RWPE2 (cell line): ENCODE measurements around the gene KCNQ1OT1.

Experiments
- ATAC-seq: fragments of 200-7000 bp; cut with Tn5 transposase; 3 replicates; pipeline ENCODE4 v1.9.1; 2021; ENCODE audit warnings: low read depth
- DNase-seq: peaks from one replicate; pipeline ENCODE4 v3.0.0-alpha.2; 2020; ENCODE audit warnings: low spot score
- H3K27ac ChIP-seq: fragments of 450-650 bp; 2 replicates; pipeline ENCODE4 v1.5.1; 2017; ENCODE audit warnings: mild to moderate bottlenecking; ENCODE audit not compliant: poor library complexity, severe bottlenecking
- H3K27me3 ChIP-seq: fragments of 250-450 bp; sonication (Bioruptor Pico); 2 replicates; pipeline ENCODE4 v1.5.1; 2021; ENCODE audit warnings: mild to moderate bottlenecking, moderate library complexity; ENCODE audit not compliant: insufficient read depth, poor library complexity, severe bottlenecking
- H3K36me3 ChIP-seq: fragments of 250-450 bp; sonication (Bioruptor Pico); 2 replicates; pipeline ENCODE4 v1.5.1; 2020; ENCODE audit warnings: low read depth, mild to moderate bottlenecking, moderate library complexity
- H3K4me1 ChIP-seq: fragments of 250-450 bp; sonication (Bioruptor Pico); 2 replicates; pipeline ENCODE4 v1.5.1; 2021; ENCODE audit warnings: mild to moderate bottlenecking, moderate library complexity; ENCODE audit not compliant: insufficient read depth, poor library complexity, severe bottlenecking
- H3K4me3 ChIP-seq: fragments of 250-450 bp; sonication (Bioruptor Pico); 2 replicates; pipeline ENCODE4 v1.5.1; 2021; ENCODE audit warnings: mild to moderate bottlenecking, moderate library complexity; ENCODE audit not compliant: severe bottlenecking
- H3K9me3 ChIP-seq: fragments of 250-450 bp; sonication (Bioruptor Pico); 2 replicates; pipeline ENCODE4 v1.5.1; 2021; ENCODE audit warnings: mild to moderate bottlenecking, moderate library complexity; ENCODE audit not compliant: severe bottlenecking
- TF ChIP-seq, protein P1 (sequence below): fragments of 450-650 bp; IDR thresholded peaks from one replicate; pipeline ENCODE4 v1.5.1; 2017; ENCODE audit warnings: mild to moderate bottlenecking, moderate library complexity; ENCODE audit not compliant: poor library complexity, severe bottlenecking

KCNQ1OT1 gene

DNA sequence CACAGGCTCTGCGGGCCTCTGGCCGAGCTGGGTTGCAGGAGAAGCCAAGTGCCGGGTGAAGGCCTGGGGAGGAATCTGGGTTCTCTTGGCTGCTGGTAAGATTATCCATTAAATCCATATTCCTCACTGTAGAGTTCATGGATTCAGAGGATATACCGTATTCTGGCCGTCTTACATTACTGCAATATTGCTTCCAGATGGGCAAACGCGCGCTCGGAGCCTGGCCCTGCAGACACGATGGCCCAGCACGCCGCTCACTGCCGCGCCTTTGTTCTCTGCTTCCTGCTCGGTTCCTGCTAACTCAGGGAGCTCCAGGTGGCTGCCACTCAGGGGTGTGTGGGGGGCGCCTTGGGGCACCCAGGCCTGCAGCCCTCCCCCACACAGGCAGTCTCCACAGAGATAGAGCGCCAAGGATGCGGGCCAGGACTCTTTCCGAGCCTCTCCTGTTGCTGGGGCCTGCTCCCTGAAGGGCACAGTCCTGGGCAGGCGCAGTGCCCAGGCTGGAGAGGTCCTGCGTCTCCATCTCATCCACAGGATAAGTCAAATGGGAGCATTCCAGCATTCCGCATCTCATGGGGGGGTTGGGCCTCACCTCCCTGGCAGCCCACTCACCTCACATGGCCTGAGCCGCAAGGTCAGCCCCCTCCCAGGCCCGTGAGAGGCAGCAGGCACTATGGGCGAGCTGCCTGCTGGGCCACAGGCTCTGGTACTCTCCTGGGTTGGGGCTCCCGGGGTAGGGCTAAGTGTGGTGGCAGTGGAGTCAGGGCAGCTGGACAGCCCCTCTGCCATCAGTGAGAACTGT, 14.1 kb upstream of the KCNQ1OT1 start:
- ATAC-seq: no peak

DNA sequence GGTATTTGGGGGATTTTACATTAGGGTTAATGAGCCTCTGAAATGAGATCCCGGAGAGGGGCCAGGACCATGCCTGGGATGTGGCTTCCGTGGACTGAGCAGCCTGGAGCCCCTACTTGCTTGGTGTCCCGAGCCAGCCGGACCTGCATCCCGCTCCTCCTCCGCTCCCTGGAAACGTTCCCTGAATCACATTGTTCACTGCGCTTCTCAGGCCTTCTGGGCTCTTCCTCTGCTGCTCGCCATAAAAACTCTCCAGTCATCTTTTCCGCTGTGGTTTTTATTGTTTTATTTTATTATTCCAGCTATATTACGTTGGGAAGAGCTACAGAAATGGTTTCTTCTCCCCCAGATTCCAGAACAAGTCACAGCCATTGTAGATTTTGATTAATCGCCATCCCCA, 13.3 kb upstream of the KCNQ1OT1 start:
- DNase-seq (no peak), ATAC-seq (no peak)
- Histone ChIP-seq H3K4me1 (no peaks in the 10 kb centered on the region), H3K36me3 (no peaks in the 10 kb centered on the region), H3K27me3 (no peaks in the 10 kb centered on the region), H3K4me3 (no peak overlapping the region), H3K9me3 (no peaks in the 10 kb centered on the region), H3K27ac (no peak overlapping the region)
- TF ChIP-seq, protein P1, sequence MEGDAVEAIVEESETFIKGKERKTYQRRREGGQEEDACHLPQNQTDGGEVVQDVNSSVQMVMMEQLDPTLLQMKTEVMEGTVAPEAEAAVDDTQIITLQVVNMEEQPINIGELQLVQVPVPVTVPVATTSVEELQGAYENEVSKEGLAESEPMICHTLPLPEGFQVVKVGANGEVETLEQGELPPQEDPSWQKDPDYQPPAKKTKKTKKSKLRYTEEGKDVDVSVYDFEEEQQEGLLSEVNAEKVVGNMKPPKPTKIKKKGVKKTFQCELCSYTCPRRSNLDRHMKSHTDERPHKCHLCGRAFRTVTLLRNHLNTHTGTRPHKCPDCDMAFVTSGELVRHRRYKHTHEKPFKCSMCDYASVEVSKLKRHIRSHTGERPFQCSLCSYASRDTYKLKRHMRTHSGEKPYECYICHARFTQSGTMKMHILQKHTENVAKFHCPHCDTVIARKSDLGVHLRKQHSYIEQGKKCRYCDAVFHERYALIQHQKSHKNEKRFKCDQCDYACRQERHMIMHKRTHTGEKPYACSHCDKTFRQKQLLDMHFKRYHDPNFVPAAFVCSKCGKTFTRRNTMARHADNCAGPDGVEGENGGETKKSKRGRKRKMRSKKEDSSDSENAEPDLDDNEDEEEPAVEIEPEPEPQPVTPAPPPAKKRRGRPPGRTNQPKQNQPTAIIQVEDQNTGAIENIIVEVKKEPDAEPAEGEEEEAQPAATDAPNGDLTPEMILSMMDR: no peak

More for the DNA sequence above, 14.1 kb upstream of the KCNQ1OT1 start:
- no peaks in the 10 kb centered on the region for H3K9me3 ChIP-seq
- H3K27me3 ChIP-seq: no peaks in the 10 kb centered on the region
- H3K4me1 ChIP-seq: no peaks in the 10 kb centered on the region
- no peak overlapping the region for H3K4me3 ChIP-seq
- no peaks in the 10 kb centered on the region for H3K36me3 ChIP-seq
- H3K27ac ChIP-seq: no peak overlapping the region
- DNase-seq: no peak
- TF ChIP-seq, protein P1: no peak

- H3K36me3 ChIP-seq: no peaks in the 10 kb centered on the region
- DNase-seq (no peak), ATAC-seq (no peak)
- H3K27me3 ChIP-seq: no peaks in the 10 kb centered on the region
- H3K9me3 ChIP-seq: no peaks in the 10 kb centered on the region
- no peak overlapping the region for H3K27ac ChIP-seq
- TF ChIP-seq, protein P1: no peak
- no peaks in the 10 kb centered on the region for H3K4me1 ChIP-seq
- no peak overlapping the region for H3K4me3 ChIP-seq
These were observed 11.4 kb upstream of the KCNQ1OT1 start for GRCh38 chr11:2711161-2711560.

GRCh38 chr11:2709429-2709828, 9.6 kb upstream of the KCNQ1OT1 start:
- Histone ChIP-seq H3K4me1 (no peaks in the 10 kb centered on the region), H3K27me3 (no peaks in the 10 kb centered on the region), H3K4me3 (no peak overlapping the region), H3K36me3 (no peaks in the 10 kb centered on the region), H3K9me3 (no peaks in the 10 kb centered on the region), H3K27ac (no peak overlapping the region)
- TF ChIP-seq, protein P1: no peak
- ATAC-seq (no peak), DNase-seq (no peak)

- TF ChIP-seq, protein P1: no peak
- Histone ChIP-seq H3K27ac (no peak overlapping the region), H3K4me1 (no peaks in the 10 kb centered on the region), H3K36me3 (no peaks in the 10 kb centered on the region), H3K4me3 (no peak overlapping the region), H3K27me3 (no peaks in the 10 kb centered on the region), H3K9me3 (no peaks in the 10 kb centered on the region)
- no peak for ATAC-seq
- no peak for DNase-seq
These were observed 9.0 kb upstream of the KCNQ1OT1 start for GRCh38 chr11:2708757-2709281.
